Ishikawa (cell line): ENCODE measurements around the gene ST14.

Source experiments
- CEBPB ChIP-seq: IDR thresholded peaks from 2 replicates; pipeline ENCODE4 v1.6.1; 2012
- CREB1 ChIP-seq: IDR thresholded peaks from 2 replicates; pipeline ENCODE4 v1.6.1; 2012; ENCODE audit warnings: low read depth
- EGR1 ChIP-seq: IDR thresholded peaks from 2 replicates; pipeline ENCODE4 v1.6.1; 2012
- EP300 ChIP-seq: IDR thresholded peaks from 2 replicates; pipeline ENCODE4 v1.6.1; 2012; ENCODE audit warnings: borderline replicate concordance
- FOXM1 ChIP-seq: IDR thresholded peaks from 2 replicates; pipeline ENCODE4 v1.6.1; 2012; ENCODE audit warnings: low read depth, borderline replicate concordance
- MAX ChIP-seq: IDR thresholded peaks from 2 replicates; pipeline ENCODE4 v1.6.1; 2012
- NFIC ChIP-seq: IDR thresholded peaks from 2 replicates; pipeline ENCODE4 v1.6.1; 2012
- RAD21 ChIP-seq: IDR thresholded peaks from 2 replicates; pipeline ENCODE4 v1.6.1; 2012; ENCODE audit warnings: low read depth
- REST ChIP-seq: IDR thresholded peaks from 2 replicates; pipeline ENCODE4 v1.6.1; 2012; ENCODE audit warnings: low read depth, mild to moderate bottlenecking
- TAF1 ChIP-seq: IDR thresholded peaks from 2 replicates; pipeline ENCODE4 v1.6.1; 2012; ENCODE audit warnings: low read depth, mild to moderate bottlenecking
- TCF12 ChIP-seq: IDR thresholded peaks from 2 replicates; pipeline ENCODE4 v1.6.1; 2012; ENCODE audit warnings: low read depth
- TEAD4 ChIP-seq: IDR thresholded peaks from 2 replicates; pipeline ENCODE4 v1.6.1; 2012
- USF1 ChIP-seq: IDR thresholded peaks from 2 replicates; pipeline ENCODE4 v1.6.1; 2012
- YY1 ChIP-seq: IDR thresholded peaks from 2 replicates; pipeline ENCODE4 v1.6.1; 2012; ENCODE audit warnings: low read depth
- ZBTB7A ChIP-seq: IDR thresholded peaks from 2 replicates; pipeline ENCODE4 v1.6.1; 2012; ENCODE audit warnings: low read depth

The ST14 gene

GRCh38 chr11:130159139-130159538 lies 443 bp upstream of the ST14 start:
- TF ChIP-seq FOXM1 (no peak), EP300 (no peak), USF1 (no peak), TEAD4 (no peak), TAF1 (no peak), ZBTB7A (no peak), TCF12 (no peak), REST (no peak), NFIC (no peak), RAD21 (no peak), EGR1 (no peak), YY1 (no peak), CREB1 (no peak), MAX (no peak), CEBPB (no peak)

GRCh38 chr11:130160498-130161155 lies 1.0 kb downstream of the ST14 start:
- 0 out of 2 replicates have a peak, but pooled peaks have one; percentile 3 for TF ChIP-seq ZBTB7A
- TF ChIP-seq TEAD4: no peak
- no peak for TF ChIP-seq TAF1
- TF ChIP-seq YY1: no peak

GRCh38 chr11:130161441-130162145 lies 2.0 kb downstream of the ST14 start:
- TF ChIP-seq FOXM1 (no peak), NFIC (no peak), TCF12 (no peak), ZBTB7A (no peak)

- no peak for TF ChIP-seq USF1
- TF ChIP-seq TEAD4: no peak
- TF ChIP-seq ZBTB7A: no peak
- TF ChIP-seq EP300: no peak
- TF ChIP-seq EGR1: no peak
- no peak for TF ChIP-seq CREB1
- TF ChIP-seq CEBPB: no peak
- no peak for TF ChIP-seq FOXM1
Measured at GRCh38 chr11:130162733-130163132, 3.2 kb downstream of the ST14 start.

GRCh38 chr11:130163346-130164220 lies 4.0 kb downstream of the ST14 start:
- TF ChIP-seq TEAD4 (no peak), YY1 (no peak), EGR1 (no peak), ZBTB7A (no peak), MAX (peak; percentile 81), FOXM1 (no peak), CREB1 (no peak), REST (no peak), USF1 (no peak), NFIC (peak; percentile 52; the same call in 1 of the 2 replicates), RAD21 (no peak), CEBPB (no peak), TCF12 (0 out of 2 replicates have a peak, but pooled peaks have one; percentile 25), TAF1 (no peak), EP300 (no peak)
